Cardiac muscle cell (in vitro differentiated cells and primary cell): Measurements from ENCODE around the gene DOCK10. TPM values are rescaled to one million over a fixed set of nuclear protein-coding genes. Genes with fewer than 3 reads are reported as not detected.

Experiments
- DNase-seq, 2 donors: peaks; one replicate each; pipeline versions ENCODE4 v3.0.0 to v3.0.0-alpha.2; 2010 to 2017; ENCODE audit warnings: low read depth in 1 of 2, low spot score in 1 of 2
- H3K27ac ChIP-seq: fragments of 200-600 bp; sonication (generic); 2 replicates; pipeline ENCODE4 v1.5.1; 2016
- H3K27me3 ChIP-seq: fragments of 200-600 bp; sonication (generic); 2 replicates; pipeline ENCODE4 v1.6.0; 2016; ENCODE audit warnings: control low read depth
- H3K36me3 ChIP-seq: fragments of 200-600 bp; sonication (generic); 2 replicates; pipeline ENCODE4 v1.5.1; 2016; ENCODE audit warnings: control low read depth
- H3K4me1 ChIP-seq: fragments of 200-600 bp; sonication (generic); 2 replicates; pipeline ENCODE4 v1.8.1; 2017; ENCODE audit warnings: low read depth, mild to moderate bottlenecking, mixed run types
- H3K4me3 ChIP-seq: fragments of 200-600 bp; sonication (generic); 2 replicates; pipeline ENCODE4 v1.5.1; 2016; ENCODE audit warnings: mild to moderate bottlenecking
- H3K9me3 ChIP-seq: fragments of 200-600 bp; sonication (generic); 2 replicates; pipeline ENCODE4 v1.5.1; 2017; ENCODE audit warnings: low read depth, mild to moderate bottlenecking, control low read depth
- CTCF ChIP-seq: IDR thresholded peaks from 2 replicates; pipeline ENCODE4 v1.5.1; 2012; ENCODE audit warnings: low read depth, mild to moderate bottlenecking, low read length
- polyA plus RNA-seq: library from polyadenylated mRNA; unstranded; fragments of >200 nt; fragmentation: Nextera tagmentation; extraction: Ambion mirVana; gene quantifications from 2 replicates; pipeline ENCODE4 v1.2.1, GENCODE V29; 2016
- total RNA-seq: library from RNA; depleted of rRNA; stranded (reverse); fragments of >200 nt; gene quantifications from 2 replicates; pipeline ENCODE4 v1.2.3, GENCODE V29; 2016

DOCK10 gene
- total RNA-seq (not detected in 2 replicates), polyA plus RNA-seq (0.19 TPM in 1 of 2 replicates, not detected in the other)

- peak within 1 kb of the TSS; percentile 35 for H3K4me3 ChIP-seq
- H3K27ac ChIP-seq: no peak within 1 kb of the TSS
- H3K36me3 ChIP-seq: no peaks in the 10 kb centered on the region
- peak; percentile 29 to 64 for DNase-seq
- no peaks in the 10 kb centered on the region for H3K9me3 ChIP-seq
- no peaks in the 10 kb centered on the region for H3K4me1 ChIP-seq
- TF ChIP-seq CTCF: no peak
- H3K27me3 ChIP-seq: peaks cover 100% of the 10 kb centered on the region
Observed at GRCh38 chr2:225041851-225042799, at the start of gene DOCK10. DOCK10 (minus strand) TSS chr2:225042468; CDS start chr2:225042374, 94 bp downstream.

- Histone ChIP-seq H3K4me1 (no peaks in the 10 kb centered on the region), H3K36me3 (no peaks in the 10 kb centered on the region), H3K9me3 (no peaks in the 10 kb centered on the region), H3K4me3 (no peak overlapping the region), H3K27ac (no peak overlapping the region), H3K27me3 (no peaks in the 10 kb centered on the region)
- DNase-seq: peak in 1 of 2 donors; percentile 27
- no peak for TF ChIP-seq CTCF
Observed at GRCh38 chr2:225091336-225091735, 49.1 kb upstream of the DOCK10 start.

DNA sequence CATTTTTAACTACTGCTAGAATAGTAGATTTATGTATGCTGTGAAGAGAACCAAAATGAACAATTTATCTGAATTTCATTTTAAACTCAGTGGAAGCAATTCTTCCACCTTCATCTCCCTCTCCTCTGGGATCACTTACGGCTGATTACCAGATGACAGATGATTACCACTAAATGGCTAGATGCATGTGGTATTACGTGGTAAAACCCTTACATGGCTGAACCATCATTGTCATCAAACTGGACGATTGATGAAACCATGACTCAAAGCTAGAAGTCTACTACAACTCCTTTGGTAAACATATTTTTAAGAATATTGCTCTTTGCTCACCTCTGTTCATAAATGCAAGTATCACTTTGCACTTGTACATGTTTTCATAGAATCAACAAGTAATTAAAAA is 48.5 kb upstream of the DOCK10 start:
- Histone ChIP-seq H3K9me3 (no peaks in the 10 kb centered on the region), H3K27me3 (no peaks in the 10 kb centered on the region), H3K4me1 (no peaks in the 10 kb centered on the region), H3K27ac (no peak overlapping the region), H3K36me3 (no peaks in the 10 kb centered on the region), H3K4me3 (no peak overlapping the region)
- no peak for TF ChIP-seq CTCF
- no peak for DNase-seq

GRCh38 chr2:225086915-225087314 is 44.6 kb upstream of the DOCK10 start:
- Histone ChIP-seq H3K4me1 (no peaks in the 10 kb centered on the region), H3K36me3 (no peaks in the 10 kb centered on the region), H3K4me3 (no peak overlapping the region), H3K27me3 (no peaks in the 10 kb centered on the region), H3K27ac (no peak overlapping the region), H3K9me3 (no peaks in the 10 kb centered on the region)
- no peak for DNase-seq
- no peak for TF ChIP-seq CTCF

DNA sequence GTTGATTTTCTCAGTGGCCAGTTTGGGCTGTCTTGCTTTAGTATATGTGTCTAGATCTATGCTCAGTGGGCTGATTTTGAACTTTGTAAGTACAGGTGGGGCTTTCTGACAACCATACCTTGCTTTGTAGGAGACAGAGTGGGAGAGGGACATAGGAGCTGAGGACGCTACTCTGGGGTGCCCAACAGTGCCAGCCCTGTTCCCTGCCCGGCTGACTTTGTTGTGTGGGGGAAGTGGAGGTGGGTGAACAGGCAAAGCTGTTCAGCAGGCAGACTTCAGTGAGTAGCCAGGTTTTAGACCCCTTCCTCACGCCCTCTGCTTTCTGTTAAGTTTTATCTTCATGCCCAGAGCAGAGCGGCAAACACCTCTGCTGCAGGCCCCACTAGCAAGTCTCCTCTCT is 44.2 kb upstream of the DOCK10 start:
- TF ChIP-seq CTCF: no peak
- no peaks in the 10 kb centered on the region for H3K9me3 ChIP-seq
- no peaks in the 10 kb centered on the region for H3K36me3 ChIP-seq
- H3K4me1 ChIP-seq: no peaks in the 10 kb centered on the region
- H3K27me3 ChIP-seq: no peaks in the 10 kb centered on the region
- H3K27ac ChIP-seq: no peak overlapping the region
- H3K4me3 ChIP-seq: no peak overlapping the region
- no peak for DNase-seq
